ENCODE measurements around the gene OPCML.

Gene OPCML

DNA sequence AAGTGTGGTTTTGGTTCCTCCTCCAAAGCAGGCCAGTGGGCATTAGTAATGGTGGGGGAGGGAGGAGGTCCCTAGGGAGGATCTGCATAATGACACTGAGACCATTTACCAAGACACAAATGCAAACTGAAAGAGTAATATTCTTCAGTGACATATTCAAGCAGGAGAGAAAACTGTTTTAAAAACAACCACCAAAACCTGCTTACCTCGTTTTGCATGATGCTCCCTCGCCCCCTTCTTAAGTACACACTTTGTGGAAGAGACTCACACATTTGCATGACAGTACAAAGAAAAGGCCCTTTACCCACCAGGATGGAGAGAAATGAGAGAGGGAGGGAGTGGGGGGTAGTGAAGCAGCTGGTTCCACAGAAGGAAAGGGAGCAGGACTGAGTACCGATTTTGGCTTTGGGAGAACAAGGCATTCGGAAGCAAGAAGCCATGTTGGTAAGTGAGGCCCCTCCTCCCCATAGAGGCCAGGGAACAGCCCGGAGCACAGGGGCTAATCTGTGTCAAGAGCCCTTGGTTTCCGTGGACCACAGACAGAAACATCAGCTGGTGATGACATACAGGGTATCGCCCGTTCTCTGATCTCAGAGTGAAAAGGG, 13.0 kb upstream of the OPCML start:
- no peak overlapping the region for H3K4me2 ChIP-seq (ENCODE audit: low read depth, low read length, poor library complexity, severe bottlenecking)

DNA sequence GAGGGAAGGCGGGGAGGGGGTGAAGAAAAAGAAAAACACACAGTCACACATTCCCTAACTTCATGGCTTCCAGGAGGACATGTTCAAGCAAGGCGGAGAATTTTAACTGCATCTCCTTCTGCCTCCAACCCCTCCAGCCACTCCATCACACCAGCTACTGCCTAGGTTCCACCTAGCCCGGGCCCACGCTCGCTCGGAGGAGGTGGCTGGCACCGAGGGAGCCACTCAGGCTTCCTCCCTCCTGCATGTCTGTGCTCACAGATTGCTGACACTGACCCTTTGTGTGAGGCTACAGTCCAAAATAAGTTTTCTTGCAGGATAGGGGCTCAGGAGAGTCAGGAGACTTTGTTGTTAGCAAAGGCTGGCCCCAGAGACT, 9.4 kb upstream of the OPCML start:
- Histone ChIP-seq H3F3A (ENCODE audit: insufficient read depth) (no peaks in the 10 kb centered on the region), H3K9me2 (replicated peaks; ENCODE audit: insufficient read depth, low read length) (no peaks in the 10 kb centered on the region), H3K79me2 (ENCODE audit: insufficient read depth, low read length) (no peaks in the 10 kb centered on the region), H2AFZ (ENCODE audit: low read depth, low read length, severe bottlenecking) (no peak overlapping the region), H3K9ac (ENCODE audit: low read length) (no peak overlapping the region), H3K27me3 (ENCODE audit: low read length) (no peaks in the 10 kb centered on the region), H3K4me2 (ENCODE audit: low read depth, low read length, poor library complexity, severe bottlenecking) (no peak overlapping the region), H3K36me3 (ENCODE audit: low read length) (no peaks in the 10 kb centered on the region), H3K4me3 (ENCODE audit: insufficient read depth, low read length, poor library complexity, severe bottlenecking) (no peak overlapping the region), H3K27ac (ENCODE audit: low read depth, low read length) (no peak overlapping the region), H4K20me1 (ENCODE audit: low read depth, low read length) (no peaks in the 10 kb centered on the region), H3K9me3 (ENCODE audit: insufficient read depth, low read length) (no peaks in the 10 kb centered on the region)
- TF ChIP-seq EZH2phosphoT487 (conservative IDR thresholded peaks at IDR 0.05; ENCODE audit: low read length) (no peak), CTCF (IDR thresholded peaks at IDR 0.05; ENCODE audit: insufficient read depth, low read length, poor library complexity, severe bottlenecking) (no peak)

More for the DNA sequence above, 13.0 kb upstream of the OPCML start:
- TF ChIP-seq EZH2phosphoT487 (conservative IDR thresholded peaks at IDR 0.05; ENCODE audit: low read length) (no peak), CTCF (IDR thresholded peaks at IDR 0.05; ENCODE audit: insufficient read depth, low read length, poor library complexity, severe bottlenecking) (no peak)
- H3F3A ChIP-seq (ENCODE audit: insufficient read depth): no peaks in the 10 kb centered on the region
- no peaks in the 10 kb centered on the region for H3K36me3 ChIP-seq (ENCODE audit: low read length)
- no peaks in the 10 kb centered on the region for H3K27me3 ChIP-seq (ENCODE audit: low read length)
- no peak overlapping the region for H3K4me3 ChIP-seq (ENCODE audit: insufficient read depth, low read length, poor library complexity, severe bottlenecking)
- no peaks in the 10 kb centered on the region for H3K9me3 ChIP-seq (ENCODE audit: insufficient read depth, low read length)
- H3K27ac ChIP-seq (ENCODE audit: low read depth, low read length): no peak overlapping the region
- H3K9ac ChIP-seq (ENCODE audit: low read length): no peak overlapping the region
- no peaks in the 10 kb centered on the region for H3K79me2 ChIP-seq (ENCODE audit: insufficient read depth, low read length)
- no peaks in the 10 kb centered on the region for H4K20me1 ChIP-seq (ENCODE audit: low read depth, low read length)
- no peaks in the 10 kb centered on the region for H3K9me2 ChIP-seq (replicated peaks; ENCODE audit: insufficient read depth, low read length)
- no peak overlapping the region for H2AFZ ChIP-seq (ENCODE audit: low read depth, low read length, severe bottlenecking)

- Histone ChIP-seq H3K27ac (ENCODE audit: low read depth, low read length) (no peak overlapping the region), H4K20me1 (ENCODE audit: low read depth, low read length) (no peaks in the 10 kb centered on the region), H3K9ac (ENCODE audit: low read length) (no peak overlapping the region), H3K9me3 (ENCODE audit: insufficient read depth, low read length) (no peaks in the 10 kb centered on the region), H3K79me2 (ENCODE audit: insufficient read depth, low read length) (no peaks in the 10 kb centered on the region), H3K36me3 (ENCODE audit: low read length) (no peaks in the 10 kb centered on the region), H3K27me3 (ENCODE audit: low read length) (no peaks in the 10 kb centered on the region), H3K9me2 (replicated peaks; ENCODE audit: insufficient read depth, low read length) (no peaks in the 10 kb centered on the region), H3K4me2 (ENCODE audit: low read depth, low read length, poor library complexity, severe bottlenecking) (no peak overlapping the region), H3K4me3 (ENCODE audit: insufficient read depth, low read length, poor library complexity, severe bottlenecking) (no peak overlapping the region), H3F3A (ENCODE audit: insufficient read depth) (no peaks in the 10 kb centered on the region), H2AFZ (ENCODE audit: low read depth, low read length, severe bottlenecking) (no peak overlapping the region)
- TF ChIP-seq CTCF (IDR thresholded peaks at IDR 0.05; ENCODE audit: insufficient read depth, low read length, poor library complexity, severe bottlenecking) (no peak), EZH2phosphoT487 (conservative IDR thresholded peaks at IDR 0.05; ENCODE audit: low read length) (no peak)
Measured at GRCh38 chr11:133541021-133541719, 8.9 kb upstream of the OPCML start.
